Activated CD4-positive, alpha-beta T cell treated with anti-CD3 and anti-CD28 coated beads, Interleukin-2, amount 50 U/mL, for 24 hours (primary cell): ENCODE measurements around the gene IDI1.
A peak's percentile ranks its signal among the peaks of the same experiment; 100 is the strongest.
"Not testable (repeated sequence)": the region's sequence is repeated elsewhere in the genome, so short reads cannot be mapped to it uniquely, and the experiment has no call there.

Experiments used
- DNase-seq, 2 donors: peaks; one replicate each; pipeline ENCODE4 v3.0.0-alpha.2; 2020; ENCODE audit warnings: low read depth in 1 of 2, low spot score in 1 of 2

IDI1 gene

GRCh38 chr10:1063232-1063865 is 14.4 kb upstream of the IDI1 start:
- DNase-seq: no peak

DNA sequence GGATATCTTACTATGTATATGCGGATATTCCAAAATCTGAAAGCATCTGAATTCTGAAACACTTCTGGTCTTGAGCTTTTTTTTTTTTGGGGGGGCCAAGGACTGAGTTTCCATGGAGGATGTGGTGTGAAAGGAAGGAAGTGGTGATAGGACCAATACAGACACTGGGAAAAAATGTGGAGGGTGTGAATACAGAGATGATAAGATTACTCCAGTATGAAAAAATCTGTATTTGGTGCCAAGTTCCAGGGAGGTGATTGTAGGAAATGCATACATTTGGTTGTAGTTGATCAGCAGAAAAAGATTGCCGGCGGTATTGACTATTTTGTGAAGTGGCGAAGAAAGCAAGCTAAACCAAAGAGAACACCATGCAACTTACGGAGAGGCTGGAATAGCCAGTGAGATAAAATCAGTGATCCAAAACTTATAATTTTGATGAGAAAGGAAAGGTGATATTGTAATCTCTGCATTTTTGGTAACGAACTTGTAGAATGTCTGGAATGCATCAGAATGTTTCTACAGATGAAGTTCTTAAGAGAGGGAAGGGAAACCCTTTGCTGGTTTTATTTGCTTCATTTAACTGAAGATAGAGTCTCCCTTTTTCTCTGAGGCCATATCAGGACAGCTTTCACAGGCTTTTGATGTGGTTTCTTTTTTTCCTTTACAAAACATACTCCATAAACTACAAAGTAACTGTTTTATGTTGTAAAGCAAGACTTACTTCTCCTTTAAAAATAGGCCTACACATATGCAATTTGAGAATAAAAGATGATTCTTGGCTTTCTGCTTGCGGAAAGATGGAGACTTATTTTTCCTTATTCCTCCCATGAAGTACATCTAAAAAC is 13.2 kb upstream of the IDI1 start:
- DNase-seq: no peak

DNA sequence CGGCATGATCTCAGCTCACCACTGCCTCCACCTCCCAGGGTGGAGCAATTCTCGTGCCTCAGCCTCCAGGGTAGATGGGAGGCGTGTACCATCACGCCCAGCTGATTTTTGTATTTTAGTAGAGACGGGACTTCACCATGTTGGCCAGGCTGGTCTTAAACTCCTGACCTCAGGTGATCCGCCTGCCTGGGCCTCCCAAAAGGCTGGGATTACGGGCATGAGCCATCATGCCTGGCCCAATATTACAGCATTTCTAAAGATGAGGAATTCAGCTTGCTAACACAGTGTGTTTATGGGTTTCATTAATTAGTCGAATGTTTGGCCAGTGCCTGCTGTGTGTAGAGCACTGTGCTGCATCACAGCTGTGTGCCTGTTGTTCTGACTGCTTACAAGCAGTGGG is 11.0 kb upstream of the IDI1 start:
- no peak for DNase-seq

GRCh38 chr10:1058017-1058416 is 9.1 kb upstream of the IDI1 start:
- DNase-seq: no peak

DNA sequence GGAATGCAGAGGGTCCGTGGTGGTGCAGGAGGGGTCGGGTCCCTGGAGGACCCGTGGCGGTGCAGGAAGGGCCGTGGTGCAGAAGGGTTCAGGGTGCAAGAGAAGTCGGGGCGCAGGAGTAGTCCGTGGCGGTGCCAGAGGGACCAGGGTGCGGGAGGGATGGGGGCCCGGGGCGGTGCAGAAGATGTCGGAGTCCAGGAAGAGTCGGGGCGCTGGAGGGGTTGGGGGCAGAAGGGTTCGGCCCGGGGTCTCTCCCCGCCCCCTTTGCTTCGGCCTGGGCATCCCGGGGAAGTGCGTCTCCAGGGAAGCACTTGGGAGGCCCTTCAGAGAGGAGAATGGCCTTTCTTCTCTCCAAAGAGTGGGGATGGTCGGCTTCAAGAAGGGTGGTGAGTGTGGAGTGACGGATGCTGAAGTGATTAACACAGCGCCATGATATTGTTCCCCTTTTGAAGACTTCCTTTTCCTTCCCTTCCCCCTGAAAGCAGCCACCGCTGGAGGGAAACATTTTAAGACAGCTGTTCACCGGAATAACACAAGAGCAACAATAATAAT is 8.3 kb upstream of the IDI1 start:
- DNase-seq: no peak

GRCh38 chr10:1056326-1057105 is 7.6 kb upstream of the IDI1 start, which contains the start of gene WDR37:
TSS of gene WDR37 (plus strand) at chr10:1056385. CDS start at chr10:1072156, 15,771 bp downstream.
- DNase-seq: peak; percentile 69 to 82

GRCh38 chr10:1054684-1055083 is 5.8 kb upstream of the IDI1 start:
- no peak for DNase-seq

- DNase-seq: no peak
These were observed 1.6 kb upstream of the IDI1 start for GRCh38 chr10:1050554-1050953.

DNA sequence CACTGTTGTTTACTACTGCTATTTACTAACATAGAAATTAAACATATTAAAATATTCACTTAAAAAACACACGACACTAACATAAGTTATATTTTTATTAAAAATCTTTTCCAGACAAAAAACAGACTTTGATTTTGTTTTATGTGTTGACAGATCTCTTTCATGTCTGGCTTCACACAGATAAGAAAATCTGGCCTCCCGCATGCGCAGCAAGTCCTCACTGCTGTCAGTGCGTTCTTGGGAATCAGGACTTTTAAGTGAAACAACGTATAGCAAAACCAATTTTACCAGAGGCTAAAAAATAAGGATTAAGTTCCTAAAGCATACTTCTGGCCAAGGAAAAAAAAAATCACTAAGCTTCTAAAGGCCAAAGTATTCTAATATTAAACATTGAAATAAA is 1.2 kb upstream of the IDI1 start:
- no peak for DNase-seq

DNA sequence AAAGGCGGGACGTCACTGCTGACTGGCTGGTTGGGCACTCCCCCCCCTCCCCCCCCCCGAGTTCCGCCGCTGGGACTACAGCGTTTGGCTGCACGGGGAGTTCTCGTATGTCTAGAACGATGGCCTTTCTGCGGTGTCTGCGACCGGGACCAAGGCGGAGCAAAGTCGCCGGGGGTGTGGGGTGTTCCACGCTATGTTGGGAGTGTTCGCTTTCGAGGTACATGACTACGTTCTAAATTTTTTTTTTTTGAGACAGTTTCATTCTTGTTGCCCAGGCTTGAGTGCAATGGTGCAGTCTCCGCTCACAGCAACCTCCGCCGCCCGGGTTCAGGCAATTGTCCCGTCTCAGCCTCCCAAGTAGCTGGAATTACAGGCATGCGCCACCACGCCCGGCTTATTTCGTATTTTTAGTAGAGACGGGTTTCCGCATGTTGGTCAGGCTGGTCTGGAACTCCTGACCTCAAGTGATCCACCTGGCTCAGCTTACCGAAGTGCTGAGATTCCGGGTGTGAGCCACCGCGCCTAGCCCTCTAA is 573 bp upstream of the IDI1 start:
- DNase-seq: no peak

DNA sequence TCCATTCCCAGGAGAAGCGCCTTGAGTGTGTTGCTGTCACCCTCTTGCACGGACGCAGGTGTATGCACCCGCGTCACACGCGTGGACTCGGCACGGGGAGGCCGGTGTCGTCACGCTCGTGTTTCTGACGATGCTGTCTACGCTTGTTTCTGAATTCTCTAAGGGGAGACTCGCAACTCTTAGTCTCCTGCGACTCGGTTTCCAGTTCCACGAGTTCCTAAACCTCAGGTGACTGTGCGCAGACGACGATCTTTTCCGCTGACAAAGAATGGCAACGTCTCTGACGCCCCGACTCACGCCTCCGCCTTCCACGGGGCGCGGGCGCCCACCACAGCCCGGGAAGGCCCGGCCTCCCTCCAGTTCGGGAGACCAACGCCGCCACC is 579 bp downstream of the IDI1 start:
- no peak for DNase-seq

DNA sequence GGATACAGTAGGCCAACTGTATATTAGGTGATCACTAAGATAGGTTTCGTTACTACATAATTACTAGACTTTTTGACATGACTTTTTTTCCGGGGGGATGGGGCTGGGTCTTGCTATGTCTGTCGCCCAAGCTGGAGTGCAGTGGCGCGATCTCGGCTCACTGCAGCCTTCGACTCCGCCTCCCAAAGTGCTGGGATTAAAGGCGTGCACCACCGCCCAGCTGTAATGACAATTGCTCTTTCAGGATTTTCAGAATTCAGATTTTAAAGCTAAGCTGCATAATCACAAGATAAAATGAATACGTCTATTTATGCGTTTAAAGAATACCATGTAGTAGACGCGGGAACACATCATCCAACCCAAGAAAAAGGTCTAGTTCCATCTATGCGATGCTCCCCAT is 982 bp downstream of the IDI1 start:
- DNase-seq: no peak

GRCh38 chr10:1045415-1045814 is 3.5 kb downstream of the IDI1 start:
- DNase-seq: no peak

- DNase-seq: no peak
These were observed 4.0 kb downstream of the IDI1 start for GRCh38 chr10:1044964-1045363.

DNA sequence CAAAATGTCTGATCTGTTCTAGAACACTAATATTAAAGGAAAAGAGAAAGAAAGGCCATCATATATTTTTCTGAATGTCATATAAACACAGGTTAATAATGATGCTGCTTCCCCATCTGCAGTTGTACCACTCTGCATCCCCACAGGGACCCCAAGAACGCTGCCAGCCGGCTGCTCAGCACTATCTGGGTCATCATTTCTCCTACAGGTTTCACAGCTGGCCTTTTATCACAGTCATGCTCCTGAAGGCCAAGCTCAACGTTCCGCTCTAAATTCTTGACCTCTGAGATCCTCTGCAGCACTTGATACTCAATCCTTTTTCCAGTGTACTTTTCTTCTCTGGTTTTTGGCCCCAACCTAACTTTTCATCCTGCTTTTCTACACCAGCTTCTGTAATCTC is 4.8 kb downstream of the IDI1 start:
- no peak for DNase-seq

DNA sequence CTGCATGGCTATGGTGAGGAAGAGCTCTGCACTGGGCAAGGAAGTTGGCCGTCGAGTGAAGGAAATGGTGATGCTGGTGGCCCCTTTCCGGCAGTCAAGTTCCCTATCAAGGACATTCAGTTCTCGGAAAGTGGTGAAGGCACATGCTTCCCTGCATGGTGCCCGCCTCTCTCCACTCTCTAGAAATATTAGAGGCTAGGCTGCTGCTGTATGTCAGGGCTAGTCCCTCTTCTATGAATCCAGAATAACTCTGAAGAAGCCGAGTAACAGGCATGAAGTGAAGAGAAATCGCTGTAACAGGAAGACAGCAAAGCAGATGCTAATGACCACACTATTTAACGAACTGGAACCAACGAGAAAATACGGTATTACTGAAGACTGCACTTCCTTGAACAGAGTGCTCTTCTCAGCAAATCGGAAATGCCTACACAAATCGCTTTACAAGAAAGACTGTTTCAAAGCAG is 5.4 kb downstream of the IDI1 start:
- DNase-seq: no peak

GRCh38 chr10:1041514-1041913 is 7.4 kb downstream of the IDI1 start:
- no peak for DNase-seq

DNA sequence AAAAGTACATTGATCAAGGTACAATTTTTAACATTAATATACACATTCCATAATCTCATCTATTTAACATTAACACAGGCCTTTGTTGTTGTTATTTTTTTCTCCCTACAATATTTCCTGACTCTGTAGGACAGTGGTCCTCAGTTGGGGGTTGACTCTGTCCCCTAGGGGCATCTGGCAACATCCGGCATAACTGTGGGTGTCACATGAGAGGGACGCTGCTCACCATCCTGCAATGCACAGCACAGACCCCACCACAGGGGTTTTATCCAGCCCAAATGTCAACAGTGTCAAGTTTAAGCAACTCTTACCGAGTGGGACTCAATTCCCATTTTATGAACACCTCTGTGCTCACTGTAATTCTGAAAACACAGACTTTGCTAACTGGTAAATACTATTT is 8.8 kb downstream of the IDI1 start:
- no peak for DNase-seq

- not testable (repeated sequence) for DNase-seq
These were observed 10.2 kb downstream of the IDI1 start for GRCh38 chr10:1038769-1039168.

GRCh38 chr10:1037098-1037497 is 11.8 kb downstream of the IDI1 start:
- no peak for DNase-seq

GRCh38 chr10:1036341-1036791 is 12.6 kb downstream of the IDI1 start:
- DNase-seq: no peak
